GM13977 (cell line): ENCODE results near the gene IWS1.
"Not testable (repeated sequence)": the region's sequence is repeated elsewhere in the genome, so short reads cannot be mapped to it uniquely, and the experiment has no call there.

Experiments used
- DNase-seq: peaks from one replicate; pipeline ENCODE4 v3.0.0; 2012; ENCODE audit warnings: low spot score
- CTCF ChIP-seq: IDR thresholded peaks from 2 replicates; pipeline ENCODE4 v1.5.1; 2012; ENCODE audit warnings: mild to moderate bottlenecking, control low read depth; ENCODE audit not compliant: insufficient read depth; ENCODE audit errors: extremely low read depth, missing control alignments
- in situ Hi-C: fragments of 300-500 bp; cut with MboI; formaldehyde crosslinking; loops from one replicate; pipeline ENCODE4 v1.12.0; 2022; ENCODE audit warnings: low sequenced_read_pairs, low pct_unique_long_range_greater_than_20kb, mixed read lengths, inconsistent platforms; ENCODE audit not compliant: unreplicated experiment

The IWS1 gene

GRCh38 chr2:127572841-127573240 lies 46.6 kb upstream of the IWS1 start:
- TF ChIP-seq CTCF: no peak
- DNase-seq: no peak
- in situ Hi-C loops: no loop called here

GRCh38 chr2:127572352-127572751 lies 46.1 kb upstream of the IWS1 start:
- not testable (repeated sequence) for DNase-seq

GRCh38 chr2:127570282-127571250 lies 44.3 kb upstream of the IWS1 start:
- in situ Hi-C loops: no loop called here
- TF ChIP-seq CTCF: no peak
- no peak for DNase-seq

More at GRCh38 chr2:127572352-127572751, 46.1 kb upstream of the IWS1 start:
- in situ Hi-C loops: not testable (repeated sequence)

GRCh38 chr2:127569666-127570065 lies 43.4 kb upstream of the IWS1 start:
- no peak for TF ChIP-seq CTCF
- no peak for DNase-seq
- in situ Hi-C loops: no loop called here

- TF ChIP-seq CTCF: no peak
- no peak for DNase-seq
Observed at GRCh38 chr2:127568128-127568527, 41.8 kb upstream of the IWS1 start.

GRCh38 chr2:127567351-127567854 lies 41.1 kb upstream of the IWS1 start:
- TF ChIP-seq CTCF: no peak
- in situ Hi-C loops: no loop called here
- DNase-seq: no peak

More at GRCh38 chr2:127568128-127568527, 41.8 kb upstream of the IWS1 start:
- in situ Hi-C loops: no loop called here

- TF ChIP-seq CTCF: no peak
- no peak for DNase-seq
- in situ Hi-C loops: no loop called here
Observed at GRCh38 chr2:127566576-127566975, 40.3 kb upstream of the IWS1 start.
